ENCODE results near the gene PTGFRN.

GRCh38 chr1:117037802-117038201, 128.1 kb downstream of the PTGFRN start:
- TF ChIP-seq POLR2A (IDR thresholded peaks at IDR 0.05; ENCODE audit: low read depth, low read length) (no peak), POLR2AphosphoS5 (IDR thresholded peaks at IDR 0.05; ENCODE audit: low read depth, low read length) (no peak), TAF1 (IDR thresholded peaks at IDR 0.05; ENCODE audit: borderline replicate concordance, low read depth, low read length) (no peak)

Data from GM12892 (cell line).